Fibroblast of the aortic adventitia (primary cell): ENCODE results near the gene SLC17A1. TPM values are rescaled to one million over a fixed set of nuclear protein-coding genes. Genes with fewer than 3 reads are reported as not detected.

ENCODE experiments used
- DNase-seq: peaks from one replicate; pipeline ENCODE4 v3.0.0-alpha.2; 2010; ENCODE audit warnings: low read depth
- H3K4me3 ChIP-seq: 2 replicates; pipeline ENCODE4 v1.5.1; 2011; ENCODE audit warnings: low read depth, mild to moderate bottlenecking, control low read depth, low read length, moderate library complexity
- CTCF ChIP-seq: IDR thresholded peaks from 2 replicates; pipeline ENCODE4 v1.5.1; 2011; ENCODE audit warnings: mild to moderate bottlenecking, low read length, control low read depth, inconsistent platforms; ENCODE audit not compliant: insufficient read depth
- total RNA-seq: library from RNA; depleted of rRNA; stranded (reverse); fragments of >200 nt; gene quantifications from 2 replicates; pipeline ENCODE4 v1.2.3, GENCODE V29; 2012; ENCODE audit warnings: low replicate concordance

The SLC17A1 gene
- total RNA-seq, 1 donor = not detected

- no peak overlapping the region for H3K4me3 ChIP-seq
- DNase-seq = no peak
- no peak for TF ChIP-seq CTCF
Observed at GRCh38 chr6:25862199-25862598, 30.3 kb upstream of the SLC17A1 start.

- no peak for DNase-seq
- no peak for TF ChIP-seq CTCF
- no peak overlapping the region for H3K4me3 ChIP-seq
Observed at GRCh38 chr6:25852756-25853155, 20.9 kb upstream of the SLC17A1 start.

GRCh38 chr6:25851961-25852360 is 20.1 kb upstream of the SLC17A1 start:
- TF ChIP-seq CTCF = no peak
- no peak for DNase-seq
- H3K4me3 ChIP-seq = no peak overlapping the region

DNA sequence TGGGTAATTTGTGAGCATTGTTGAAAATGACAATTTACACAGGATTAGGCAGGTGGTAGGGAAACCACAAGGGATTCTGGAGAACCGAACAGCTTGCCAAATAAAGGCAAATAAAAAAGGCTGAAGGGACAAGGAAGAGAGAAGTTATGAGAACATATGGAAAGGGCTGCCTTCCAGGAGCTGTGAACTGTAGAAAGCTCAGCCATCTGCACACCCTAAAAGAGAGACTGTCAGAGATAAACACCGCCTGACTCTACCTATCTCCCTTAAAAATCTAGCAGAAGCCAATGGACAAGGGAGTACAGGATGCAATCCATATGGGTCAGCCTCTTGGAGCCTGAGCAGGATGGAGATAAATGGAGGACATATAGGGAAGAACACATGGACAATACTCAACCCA is 12.7 kb upstream of the SLC17A1 start:
- no peak overlapping the region for H3K4me3 ChIP-seq
- TF ChIP-seq CTCF = no peak
- no peak for DNase-seq

DNA sequence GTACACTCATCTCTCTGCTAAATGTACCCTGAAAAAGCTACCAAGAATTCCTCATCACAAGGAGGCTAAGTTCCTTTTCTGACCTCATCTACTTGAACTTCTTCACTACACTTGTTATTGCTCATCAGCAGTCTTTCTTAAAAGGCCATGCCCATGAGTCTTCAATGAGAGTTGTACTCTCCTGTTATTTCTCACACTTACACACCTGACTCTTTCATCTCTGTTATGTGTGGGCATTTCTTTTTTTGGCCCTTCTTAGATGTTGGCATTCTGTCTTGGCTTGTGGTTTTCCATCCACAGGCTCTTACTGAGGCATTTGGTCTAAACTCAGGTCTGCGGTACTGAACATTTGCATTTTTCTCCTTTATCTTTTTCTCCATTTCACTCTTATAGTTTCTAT is 10.7 kb upstream of the SLC17A1 start:
- DNase-seq = no peak
- no peak for TF ChIP-seq CTCF
- no peak overlapping the region for H3K4me3 ChIP-seq

DNA sequence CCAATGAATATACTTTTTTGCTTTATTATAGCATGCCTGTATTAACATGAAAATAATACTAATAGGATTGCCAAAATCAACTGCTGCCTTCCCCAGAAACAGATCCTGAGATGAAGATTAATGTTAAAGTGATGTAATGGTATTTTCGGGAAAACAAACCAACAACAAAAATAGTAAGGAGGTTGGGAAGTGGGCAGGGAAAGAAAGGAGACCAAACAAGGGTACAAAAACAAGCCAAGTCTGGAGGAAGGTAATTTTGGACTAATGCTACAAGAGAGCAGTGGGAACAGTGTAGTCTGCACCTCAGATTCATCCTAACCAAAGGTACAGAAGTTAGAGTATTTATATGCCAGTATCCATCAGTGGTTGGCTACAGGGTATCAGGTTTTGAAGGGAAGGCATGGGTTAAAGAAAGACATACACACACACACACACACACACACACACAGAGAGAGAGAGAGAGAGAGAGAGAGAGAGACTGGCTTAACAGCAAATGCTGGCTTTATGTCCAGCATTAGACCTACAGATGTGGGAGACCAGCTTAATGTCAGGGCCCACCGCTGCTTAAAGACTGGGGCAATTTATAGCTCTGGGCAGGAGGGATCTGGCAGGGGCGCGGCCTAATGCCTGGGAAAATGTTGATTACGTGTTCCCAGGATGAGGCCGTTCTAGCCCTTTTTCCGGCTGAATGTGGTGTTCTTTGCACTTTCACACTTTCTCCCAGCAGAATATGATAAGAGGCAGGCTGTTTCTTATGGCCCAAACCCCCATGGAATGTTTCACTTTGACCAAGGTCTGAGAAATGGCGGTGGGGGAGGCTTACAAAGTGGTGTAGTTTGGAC is 3.8 kb upstream of the SLC17A1 start:
- no peak for DNase-seq
- TF ChIP-seq CTCF = no peak
- H3K4me3 ChIP-seq = no peak overlapping the region

DNA sequence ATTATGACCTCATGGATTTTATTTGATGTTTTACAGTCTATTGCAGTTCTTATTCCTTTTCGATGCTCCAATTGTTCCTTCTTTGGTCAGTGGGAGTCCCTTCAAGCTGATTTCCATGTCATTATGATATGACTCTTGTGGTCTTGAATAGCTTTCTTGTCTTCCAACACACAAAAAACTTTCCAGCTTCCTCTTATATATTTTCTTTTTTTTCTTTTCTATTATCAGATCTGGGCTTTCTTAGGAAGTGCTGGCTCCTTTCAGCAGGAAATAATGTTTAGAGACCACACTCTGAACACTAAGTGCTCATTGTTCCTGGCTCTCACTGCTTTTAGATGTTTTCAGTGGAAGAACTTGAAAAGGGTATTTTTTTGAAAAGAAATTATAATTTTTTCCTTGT is 3.1 kb upstream of the SLC17A1 start:
- no peak overlapping the region for H3K4me3 ChIP-seq
- no peak for DNase-seq
- TF ChIP-seq CTCF = no peak
